Hematopoietic multipotent progenitor cell treated with erythropoietin and hydrocortisone succinate and interleukin-3 and kit ligand, for 6 days (in vitro differentiated cells): Measurements from ENCODE around the gene TNFAIP3.
A peak's percentile ranks its signal among the peaks of the same experiment; 100 is the strongest.

Experiments
- DNase-seq: peaks from one replicate; pipeline ENCODE4 v3.0.0-alpha.2; 2015

TNFAIP3 gene

DNA sequence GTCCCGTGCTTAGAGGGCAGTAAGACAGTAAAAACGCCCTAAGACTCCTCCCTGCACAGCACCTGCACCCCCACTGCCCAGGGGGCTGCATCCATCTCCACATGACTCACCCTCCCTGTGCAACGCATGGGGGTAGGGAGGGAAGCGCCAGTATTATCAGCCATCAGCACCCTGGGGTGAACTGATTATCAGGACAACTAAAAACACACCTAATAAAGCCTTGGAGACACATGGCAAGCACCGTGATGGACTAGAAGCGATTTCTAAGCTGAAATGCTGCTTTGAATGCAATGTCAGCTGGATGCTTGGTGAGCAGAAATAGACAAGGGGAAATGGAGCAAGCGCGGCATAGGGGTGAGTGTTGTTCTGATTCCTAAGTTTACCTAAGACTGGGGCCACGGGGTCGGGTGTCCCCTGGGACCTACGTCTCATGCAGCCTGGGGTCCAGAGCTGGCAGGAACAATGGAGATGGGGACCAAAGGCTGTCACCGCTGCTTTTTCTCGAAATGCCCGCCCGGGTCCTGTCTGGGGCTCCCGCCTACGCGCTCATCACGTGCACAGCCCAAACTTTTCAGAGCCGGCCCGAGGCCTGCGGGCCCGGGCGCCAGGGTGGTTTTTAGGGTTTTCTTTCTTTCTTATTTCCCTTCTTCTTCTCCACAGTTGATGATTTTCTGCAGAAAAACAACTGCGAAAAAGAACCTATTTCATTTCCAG is 702 bp upstream of the TNFAIP3 start:
- peak; percentile 69 for DNase-seq

DNA sequence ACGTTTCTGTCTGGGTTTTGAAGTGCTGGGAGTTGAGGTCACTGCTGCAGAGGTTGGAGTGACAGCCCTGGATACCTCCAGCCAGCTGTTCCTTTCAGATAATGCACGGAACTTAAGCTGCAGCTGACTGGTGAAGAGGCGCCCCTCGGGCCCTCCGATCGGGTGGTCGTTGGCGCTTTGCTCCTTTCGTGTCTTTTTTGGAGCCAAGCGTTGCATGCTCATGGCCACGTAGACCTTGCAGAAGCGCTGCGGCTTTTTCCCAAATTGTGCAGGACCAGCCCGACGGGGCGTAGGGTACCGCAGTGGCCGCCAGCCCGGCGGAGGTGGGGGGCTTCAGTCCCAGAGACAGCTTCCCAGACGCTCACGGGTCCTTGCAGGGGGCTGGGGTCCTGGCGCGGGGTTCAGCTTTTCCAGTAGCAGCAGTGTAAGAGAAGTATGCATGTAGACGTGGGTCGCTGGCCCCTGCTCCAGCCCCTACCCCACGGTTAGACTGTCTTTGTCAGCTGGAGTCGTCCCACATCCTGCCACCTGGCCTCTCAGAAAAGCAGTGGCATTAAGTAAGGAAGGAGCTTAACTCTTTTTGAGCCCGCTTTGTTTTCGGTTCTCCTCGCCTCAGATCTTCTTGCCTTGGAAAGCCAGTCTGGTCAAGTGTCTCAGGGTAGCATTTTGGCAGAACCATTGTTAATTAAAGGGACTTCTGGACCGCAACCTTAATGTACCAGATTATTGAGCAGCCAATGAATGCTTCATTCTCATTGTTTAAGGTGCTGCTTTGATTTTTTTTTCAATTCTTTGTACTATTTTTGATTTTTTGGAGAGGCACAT is 838 bp downstream of the TNFAIP3 start:
- DNase-seq: peak; percentile 57

DNA sequence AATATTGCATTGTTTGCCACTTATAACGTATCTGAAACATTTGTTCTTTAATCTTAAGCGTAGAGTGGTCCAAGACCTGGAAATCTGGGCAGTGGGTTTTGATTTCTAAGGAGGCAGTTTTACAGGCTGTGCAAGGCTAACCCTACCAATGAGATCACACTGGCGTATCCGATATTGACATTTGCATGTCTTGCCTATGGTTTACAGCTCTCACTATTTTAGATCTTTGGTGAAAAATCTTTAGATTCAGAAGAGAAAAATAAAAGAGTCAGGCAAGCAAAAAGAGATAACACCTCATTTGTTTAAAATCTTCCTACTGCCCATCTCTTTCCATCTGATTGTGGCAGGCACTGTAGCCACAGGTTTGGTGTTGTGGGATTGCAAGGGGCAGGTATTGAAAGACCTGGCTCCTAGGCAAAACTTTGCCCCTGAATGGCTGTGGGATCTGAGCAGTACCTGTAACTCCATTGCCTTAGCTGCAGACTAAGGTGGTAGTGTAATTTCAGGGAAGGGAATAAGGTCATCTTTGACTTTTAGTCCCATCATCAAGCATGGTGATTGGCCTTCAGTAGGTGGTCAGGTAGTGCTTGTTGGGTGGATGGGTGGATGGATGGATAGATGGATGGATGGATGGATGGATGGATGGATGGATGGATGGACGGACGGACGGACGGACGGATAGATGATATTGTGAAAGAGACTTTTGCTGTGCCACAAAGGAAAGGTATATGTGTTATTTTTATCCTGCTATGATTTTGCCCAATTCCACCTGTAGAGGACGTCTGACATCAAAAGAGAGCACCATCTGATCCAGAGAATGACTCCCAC is 1.9 kb downstream of the TNFAIP3 start:
- DNase-seq: no peak

DNA sequence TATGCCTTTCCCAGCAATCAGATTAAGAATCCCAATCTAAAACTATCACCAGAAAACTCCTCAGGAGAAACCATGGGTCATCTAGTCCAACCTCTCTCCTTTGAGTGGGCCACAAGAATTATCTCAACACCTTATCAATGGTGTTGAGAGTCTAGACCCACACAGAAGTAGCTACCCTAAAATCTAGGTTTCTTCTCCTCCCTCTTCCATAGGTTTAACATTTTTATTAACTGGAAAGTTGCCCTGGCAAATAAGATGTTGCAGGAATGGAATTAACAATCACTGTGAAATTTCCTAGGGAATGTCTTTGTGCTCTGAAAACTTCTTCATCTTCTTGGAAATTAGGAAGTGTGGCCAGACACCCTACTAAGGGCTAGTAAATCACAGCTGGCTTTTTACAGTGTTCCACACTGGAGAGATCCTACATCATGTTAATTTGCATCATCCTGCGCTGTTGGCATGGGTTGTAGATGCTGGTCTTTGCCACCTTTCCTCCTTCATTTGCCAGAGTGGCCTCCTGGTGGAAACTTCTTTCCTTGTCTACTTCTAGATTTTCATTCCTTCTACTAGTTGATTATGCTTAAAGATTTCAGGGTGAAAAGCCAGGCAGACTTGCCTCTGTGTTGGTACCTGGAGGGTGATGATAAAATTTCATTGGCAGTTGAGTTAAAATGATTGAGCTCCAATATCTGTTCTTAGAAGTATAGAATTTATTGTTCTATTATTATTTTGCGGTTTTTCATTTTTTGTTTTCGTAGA is 2.7 kb downstream of the TNFAIP3 start:
- no peak for DNase-seq

DNA sequence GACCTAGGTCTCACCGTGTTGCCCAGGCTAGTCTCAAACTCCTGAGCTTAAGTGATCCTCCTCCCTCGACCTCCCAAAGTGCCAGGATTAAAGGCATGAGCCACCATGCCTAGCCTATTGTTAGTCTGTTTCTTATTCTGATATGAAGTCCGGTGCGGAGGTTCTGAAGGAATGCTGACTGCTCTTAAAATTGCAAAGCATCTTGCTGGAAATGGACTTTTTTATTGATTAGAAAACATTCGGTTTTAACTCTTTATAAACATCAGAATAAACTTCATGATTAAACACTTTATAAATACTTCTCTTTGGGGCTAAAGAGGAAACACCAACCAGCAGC is 3.2 kb downstream of the TNFAIP3 start:
- no peak for DNase-seq

DNA sequence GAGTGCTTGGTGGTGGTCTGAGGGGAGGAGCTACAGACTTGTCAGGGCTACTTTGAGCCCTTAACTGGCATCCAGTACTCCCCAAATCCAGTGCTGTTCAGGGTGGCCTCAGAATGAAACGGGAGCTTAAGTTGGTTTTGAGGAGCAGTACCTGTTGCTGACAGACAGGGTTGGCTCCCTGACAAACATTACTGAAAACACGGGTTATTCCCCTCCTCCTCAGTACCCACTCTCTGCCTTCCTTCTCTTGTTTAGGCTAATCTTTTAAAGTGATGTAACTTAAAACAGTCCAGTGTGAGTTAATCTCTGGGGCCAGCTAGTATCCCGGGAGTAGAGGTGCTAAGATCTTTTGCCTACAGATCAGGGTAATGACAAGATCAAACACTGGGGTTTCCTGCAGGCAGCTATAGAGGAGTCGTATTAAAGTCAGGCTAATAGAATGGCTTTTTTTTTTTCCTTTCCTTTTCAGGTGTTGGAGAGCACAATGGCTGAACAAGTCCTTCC is 3.7 kb downstream of the TNFAIP3 start:
- DNase-seq: peak; percentile 26

DNA sequence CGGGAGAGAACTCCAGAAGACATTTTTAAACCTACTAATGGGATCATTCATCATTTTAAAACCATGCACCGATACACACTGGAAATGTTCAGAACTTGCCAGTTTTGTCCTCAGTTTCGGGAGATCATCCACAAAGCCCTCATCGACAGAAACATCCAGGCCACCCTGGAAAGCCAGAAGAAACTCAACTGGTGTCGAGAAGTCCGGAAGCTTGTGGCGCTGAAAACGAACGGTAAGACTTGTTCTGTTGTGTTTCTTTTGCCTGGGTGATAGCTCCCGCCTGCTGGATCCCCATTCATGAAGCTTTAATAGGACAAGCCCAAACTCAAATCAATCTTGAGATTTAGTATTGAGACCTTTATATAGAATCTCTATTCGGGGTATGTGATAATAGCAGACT is 4.2 kb downstream of the TNFAIP3 start:
- no peak for DNase-seq

DNA sequence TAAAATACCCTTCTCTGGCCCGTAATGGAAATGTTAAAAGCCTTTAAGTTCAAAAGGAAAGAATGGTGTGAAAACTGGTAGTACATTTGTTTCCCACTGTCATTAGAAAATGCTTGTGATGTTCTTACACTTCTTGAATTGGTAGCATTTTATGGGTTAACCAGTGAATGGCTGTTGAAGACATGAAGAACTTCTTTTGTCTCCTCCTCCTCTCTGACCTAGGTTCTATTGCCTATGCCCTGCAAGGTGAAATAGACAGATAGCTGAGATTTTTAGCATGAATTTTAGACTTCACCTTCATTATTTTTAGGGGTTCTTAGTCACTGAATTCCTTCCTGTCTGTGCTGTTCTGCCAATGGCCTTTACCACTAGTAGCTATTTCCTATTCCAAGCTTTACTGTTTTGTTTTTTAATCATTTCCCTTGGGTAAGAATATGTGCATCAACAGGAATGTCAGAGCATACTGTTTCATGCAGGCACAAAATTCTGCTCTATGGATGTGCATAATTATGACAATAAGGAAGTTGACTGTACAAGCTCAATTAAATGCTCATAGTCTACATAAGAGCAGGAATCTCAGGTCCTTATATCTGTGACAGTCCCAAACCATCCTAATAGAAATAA is 4.9 kb downstream of the TNFAIP3 start:
- no peak for DNase-seq

DNA sequence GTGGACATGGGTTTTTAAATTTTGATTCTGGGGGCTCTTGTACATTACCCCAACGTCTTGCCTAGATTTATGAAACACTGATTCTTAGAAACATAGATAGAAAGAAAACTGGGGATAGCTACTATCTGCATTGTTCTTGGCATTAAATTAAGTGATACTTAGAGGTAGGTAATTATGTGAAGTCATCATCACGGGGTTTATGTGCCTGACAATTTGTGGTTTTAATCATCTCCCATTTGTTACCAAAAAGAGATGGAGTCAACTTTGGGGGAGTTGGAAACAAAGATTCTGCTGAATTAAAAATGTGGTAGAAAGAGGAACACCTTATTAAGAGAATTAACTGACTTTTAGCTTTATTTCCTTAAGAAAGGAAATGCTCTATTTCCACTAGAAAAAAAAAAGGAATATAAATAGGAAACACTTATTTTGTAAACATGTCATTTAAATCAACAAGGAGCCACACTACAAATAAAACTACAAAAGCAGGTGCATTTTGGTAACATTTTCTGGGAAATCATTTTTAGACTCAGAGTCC is 5.6 kb downstream of the TNFAIP3 start:
- no peak for DNase-seq

DNA sequence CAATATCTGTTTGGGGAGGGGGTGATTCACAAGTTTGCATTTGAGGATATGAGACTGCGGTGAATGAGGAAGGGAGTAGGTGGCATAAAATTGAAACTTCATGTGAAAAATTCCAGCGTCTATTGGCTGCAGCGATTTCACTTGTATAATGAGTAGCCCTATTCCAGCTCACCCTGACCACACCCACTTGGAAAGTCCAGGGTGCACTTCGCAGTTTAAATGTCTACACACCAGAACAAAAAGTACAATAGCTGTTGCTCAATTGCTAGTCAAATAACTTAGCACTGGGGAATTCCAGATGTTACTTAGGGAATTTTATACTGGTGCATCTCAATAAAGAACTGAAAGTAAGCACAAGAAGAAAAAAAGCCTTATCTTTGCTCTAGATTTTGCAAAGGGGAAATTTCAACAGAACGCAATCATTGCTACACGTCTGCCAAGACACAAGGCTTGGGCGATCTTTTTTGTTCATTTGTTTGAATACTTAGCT is 6.3 kb downstream of the TNFAIP3 start:
- peak; percentile 56 for DNase-seq

DNA sequence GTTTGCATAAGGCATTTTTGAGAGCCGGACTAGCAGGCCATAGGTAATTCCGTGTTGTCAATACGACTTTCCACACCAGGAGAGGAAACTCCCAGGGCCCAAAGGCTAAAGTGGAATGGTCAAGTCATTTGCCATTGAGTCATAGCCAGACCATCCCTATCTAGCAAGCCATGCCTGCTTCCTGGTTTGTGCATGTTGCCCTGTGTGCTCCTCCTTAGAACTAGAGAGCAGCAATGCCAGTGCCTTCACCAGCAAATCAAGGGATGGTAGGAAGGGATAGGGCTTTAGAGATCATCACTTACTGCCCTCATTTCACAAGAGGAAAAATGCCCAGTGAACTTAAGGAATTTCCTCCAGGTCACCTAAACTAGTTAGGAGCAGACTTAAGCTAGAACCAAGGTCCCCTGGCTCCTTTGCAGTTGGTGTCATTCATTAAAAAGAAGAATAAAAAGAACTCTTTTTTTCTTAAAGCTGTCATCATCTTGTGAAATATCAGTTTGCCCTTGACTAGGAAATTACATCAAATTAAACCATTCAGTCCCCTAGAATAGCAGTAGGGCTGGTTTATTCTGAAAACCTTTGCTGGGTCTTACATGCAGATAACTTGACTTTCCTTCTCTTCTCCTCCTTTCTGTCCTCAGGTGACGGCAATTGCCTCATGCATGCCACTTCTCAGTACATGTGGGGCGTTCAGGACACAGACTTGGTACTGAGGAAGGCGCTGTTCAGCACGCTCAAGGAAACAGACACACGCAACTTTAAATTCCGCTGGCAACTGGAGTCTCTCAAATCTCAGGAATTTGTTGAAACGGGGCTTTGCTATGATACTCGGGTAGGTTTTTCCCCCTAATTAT is 7.4 kb downstream of the TNFAIP3 start:
- no peak for DNase-seq

DNA sequence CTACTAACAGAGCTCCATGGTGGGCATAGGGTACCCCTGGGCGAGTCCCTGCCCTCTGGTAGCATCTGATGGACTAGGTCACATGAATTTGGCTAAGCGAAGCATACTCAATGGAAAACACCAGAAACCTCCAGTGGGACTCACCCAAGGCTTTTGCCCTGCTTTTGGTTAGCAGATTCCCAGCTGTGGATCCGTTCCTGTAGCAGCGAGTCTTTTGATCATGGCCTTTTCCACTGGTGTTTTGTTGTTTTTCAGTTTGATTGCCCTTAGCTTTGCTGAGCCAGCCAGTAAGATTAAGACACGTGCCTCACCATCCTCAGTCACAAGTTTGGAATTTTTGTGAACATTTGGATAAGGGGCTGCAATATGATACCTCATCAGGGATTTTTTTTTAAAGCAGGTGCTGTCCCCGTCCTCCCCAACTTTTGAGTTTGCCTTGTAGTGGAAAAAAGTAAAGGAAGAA is 8.0 kb downstream of the TNFAIP3 start:
- DNase-seq: no peak

DNA sequence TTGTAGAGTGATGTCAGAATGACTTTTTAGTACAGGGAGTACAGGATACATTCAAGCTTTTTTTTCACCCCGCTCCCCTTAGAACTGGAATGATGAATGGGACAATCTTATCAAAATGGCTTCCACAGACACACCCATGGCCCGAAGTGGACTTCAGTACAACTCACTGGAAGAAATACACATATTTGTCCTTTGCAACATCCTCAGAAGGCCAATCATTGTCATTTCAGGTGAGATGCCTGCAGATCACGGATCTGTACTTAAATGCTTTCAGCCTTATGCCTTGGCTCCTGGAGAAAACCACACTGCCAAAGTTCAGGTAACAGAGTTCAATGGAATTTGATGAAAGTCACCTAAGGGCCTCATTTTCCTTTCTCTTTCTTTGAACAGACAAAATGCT is 8.5 kb downstream of the TNFAIP3 start:
- no peak for DNase-seq

DNA sequence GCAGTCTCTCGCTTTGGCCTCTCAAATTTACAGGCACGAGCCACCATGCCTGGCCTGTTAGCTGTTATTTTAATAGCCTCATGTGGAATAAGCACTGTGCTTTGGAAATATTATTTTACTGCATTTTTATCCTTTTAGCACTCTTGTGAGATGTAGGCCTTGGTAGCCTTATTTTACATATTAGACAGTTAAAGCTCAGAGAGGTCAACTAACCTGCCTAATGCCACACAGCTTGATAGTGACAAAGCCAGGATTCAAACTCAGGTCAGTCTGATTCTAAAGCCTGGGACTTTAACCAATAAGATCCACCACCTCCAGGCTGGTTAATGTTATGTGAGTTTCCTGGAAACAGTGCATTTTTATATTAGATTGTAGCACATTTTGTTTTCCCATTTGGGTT is 9.5 kb downstream of the TNFAIP3 start:
- no peak for DNase-seq

DNA sequence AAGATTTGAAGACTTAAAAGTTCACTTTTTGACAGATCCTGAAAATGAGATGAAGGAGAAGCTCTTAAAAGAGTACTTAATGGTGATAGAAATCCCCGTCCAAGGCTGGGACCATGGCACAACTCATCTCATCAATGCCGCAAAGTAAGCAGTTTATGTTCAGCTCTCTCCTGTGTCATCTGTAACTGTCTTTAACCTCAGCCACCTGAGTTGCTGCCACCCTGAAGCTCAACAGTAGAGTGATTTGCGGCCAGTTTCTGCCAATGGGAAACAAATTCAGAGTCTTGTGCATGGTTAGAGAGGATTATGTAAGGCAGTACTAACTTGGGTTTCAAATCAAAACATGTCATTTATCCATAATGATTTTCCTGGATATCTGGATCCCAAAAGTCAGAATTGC is 10.1 kb downstream of the TNFAIP3 start:
- DNase-seq: no peak

DNA sequence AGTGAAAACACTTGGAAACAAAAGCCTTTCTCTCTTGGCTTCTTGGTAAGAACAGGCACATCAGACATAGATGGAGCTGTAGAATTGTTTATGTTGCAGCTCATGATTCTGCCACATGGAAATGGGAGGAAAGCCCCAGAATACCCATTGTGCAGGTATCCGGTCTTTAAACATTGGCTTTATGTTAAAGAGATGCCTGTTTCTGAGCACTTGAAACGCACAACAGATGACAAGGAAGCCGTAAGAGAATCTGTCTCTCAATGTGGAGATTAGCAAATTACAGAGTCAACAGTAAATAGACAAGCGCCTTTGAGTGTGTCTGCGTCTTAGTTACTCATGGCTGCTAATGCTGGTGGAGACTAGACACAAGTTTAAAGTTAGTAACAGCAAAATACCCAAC is 10.5 kb downstream of the TNFAIP3 start:
- DNase-seq: no peak

DNA sequence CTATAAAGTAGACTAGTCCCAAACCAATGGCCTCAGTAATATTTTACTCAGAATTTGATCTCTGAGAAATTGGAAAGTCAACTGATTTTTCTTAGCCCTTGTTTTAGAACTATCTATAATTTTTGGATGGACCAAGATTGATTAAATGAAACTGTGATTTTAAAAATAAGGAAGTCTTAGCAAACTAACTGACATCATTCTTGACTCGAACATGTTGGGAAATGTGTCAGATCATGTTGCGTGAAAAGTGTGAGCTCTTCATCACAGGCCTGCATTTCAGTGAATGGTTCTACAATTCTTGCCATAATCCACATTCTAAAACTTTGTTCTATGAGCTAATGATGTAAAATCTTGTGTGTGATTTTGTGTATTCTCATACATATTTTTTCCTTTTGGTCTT is 11.0 kb downstream of the TNFAIP3 start:
- DNase-seq: no peak

DNA sequence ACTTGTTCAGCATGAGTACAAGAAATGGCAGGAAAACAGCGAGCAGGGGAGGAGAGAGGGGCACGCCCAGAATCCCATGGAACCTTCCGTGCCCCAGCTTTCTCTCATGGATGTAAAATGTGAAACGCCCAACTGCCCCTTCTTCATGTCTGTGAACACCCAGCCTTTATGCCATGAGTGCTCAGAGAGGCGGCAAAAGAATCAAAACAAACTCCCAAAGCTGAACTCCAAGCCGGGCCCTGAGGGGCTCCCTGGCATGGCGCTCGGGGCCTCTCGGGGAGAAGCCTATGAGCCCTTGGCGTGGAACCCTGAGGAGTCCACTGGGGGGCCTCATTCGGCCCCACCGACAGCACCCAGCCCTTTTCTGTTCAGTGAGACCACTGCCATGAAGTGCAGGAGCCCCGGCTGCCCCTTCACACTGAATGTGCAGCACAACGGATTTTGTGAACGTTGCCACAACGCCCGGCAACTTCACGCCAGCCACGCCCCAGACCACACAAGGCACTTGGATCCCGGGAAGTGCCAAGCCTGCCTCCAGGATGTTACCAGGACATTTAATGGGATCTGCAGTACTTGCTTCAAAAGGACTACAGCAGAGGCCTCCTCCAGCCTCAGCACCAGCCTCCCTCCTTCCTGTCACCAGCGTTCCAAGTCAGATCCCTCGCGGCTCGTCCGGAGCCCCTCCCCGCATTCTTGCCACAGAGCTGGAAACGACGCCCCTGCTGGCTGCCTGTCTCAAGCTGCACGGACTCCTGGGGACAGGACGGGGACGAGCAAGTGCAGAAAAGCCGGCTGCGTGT is 11.6 kb downstream of the TNFAIP3 start:
- DNase-seq: no peak

DNA sequence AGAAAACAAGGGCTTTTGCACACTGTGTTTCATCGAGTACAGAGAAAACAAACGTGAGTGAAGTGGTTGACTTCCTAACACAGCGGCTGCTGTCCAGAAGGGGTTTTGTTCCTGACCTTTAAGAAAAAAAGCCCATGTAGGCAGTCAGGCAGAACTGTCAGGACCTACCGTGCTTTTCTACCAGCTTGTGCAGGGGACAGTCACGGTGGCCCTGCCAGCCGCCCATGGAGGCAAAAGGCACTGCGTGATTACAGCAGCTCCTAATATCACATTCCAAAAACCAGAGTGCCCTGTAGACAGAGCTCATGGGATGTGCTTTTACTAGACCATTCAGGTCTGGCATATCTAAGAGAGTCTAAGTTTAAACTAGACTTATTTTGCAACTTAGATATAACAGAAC is 12.2 kb downstream of the TNFAIP3 start:
- no peak for DNase-seq
